NCI-H128 (cell line): ENCODE results near the gene ZNF484.
"Not testable (repeated sequence)": the region's sequence is repeated elsewhere in the genome, so short reads cannot be mapped to it uniquely, and the experiment has no call there.

Source experiments
- DNase-seq: peaks from one replicate; lab custom pipeline; 2025; ENCODE audit not compliant: unreplicated experiment; lab: John Stamatoyannopoulos, UW

ZNF484 gene

GRCh38 chr9:92864152-92864551 is 13.7 kb downstream of the ZNF484 start:
- DNase-seq, result no peak

GRCh38 chr9:92860867-92861266 is 17.0 kb downstream of the ZNF484 start:
- no peak for DNase-seq

- DNase-seq, result no peak
Observed at GRCh38 chr9:92857236-92857635, 20.6 kb downstream of the ZNF484 start.

- no peak for DNase-seq
Observed at GRCh38 chr9:92853716-92854115, 24.1 kb downstream of the ZNF484 start.

GRCh38 chr9:92850898-92851297 is 26.9 kb downstream of the ZNF484 start:
- no peak for DNase-seq

- not testable (repeated sequence) for DNase-seq
Observed at GRCh38 chr9:92848740-92849139, 29.1 kb downstream of the ZNF484 start.

GRCh38 chr9:92846662-92847145 is 31.1 kb downstream of the ZNF484 start:
- no peak for DNase-seq

- DNase-seq, result not testable (repeated sequence)
Observed at GRCh38 chr9:92838411-92838810, 39.4 kb downstream of the ZNF484 start.

GRCh38 chr9:92837191-92837590 is 40.6 kb downstream of the ZNF484 start:
- no peak for DNase-seq

- no peak for DNase-seq
Observed at GRCh38 chr9:92829420-92829819, 48.4 kb downstream of the ZNF484 start.

GRCh38 chr9:92825065-92825464 is 52.8 kb downstream of the ZNF484 start:
- DNase-seq, result not testable (repeated sequence)

GRCh38 chr9:92820964-92821363 is 56.9 kb downstream of the ZNF484 start:
- no peak for DNase-seq

GRCh38 chr9:92819898-92820297 is 57.9 kb downstream of the ZNF484 start:
- DNase-seq, result not testable (repeated sequence)

GRCh38 chr9:92809629-92810326 is 68.1 kb downstream of the ZNF484 start:
- not testable (repeated sequence) for DNase-seq

GRCh38 chr9:92808726-92809451 is 68.9 kb downstream of the ZNF484 start:
- DNase-seq, result peak; percentile 31

GRCh38 chr9:92807757-92808725 is 69.8 kb downstream of the ZNF484 start:
- peak; percentile 13 for DNase-seq

GRCh38 chr9:92807031-92807756 is 70.6 kb downstream of the ZNF484 start:
- no peak for DNase-seq

- DNase-seq, result no peak
Observed at GRCh38 chr9:92804727-92805126, 73.1 kb downstream of the ZNF484 start.

- no peak for DNase-seq
Observed at GRCh38 chr9:92798358-92798757, 79.5 kb downstream of the ZNF484 start.

GRCh38 chr9:92796337-92796804 is 81.5 kb downstream of the ZNF484 start:
- DNase-seq, result not testable (repeated sequence)
